HG03521 (cell line): ENCODE data around the gene ZDHHC4.
"Not testable (repeated sequence)": the region's sequence is repeated elsewhere in the genome, so short reads cannot be mapped to it uniquely, and the experiment has no call there.

ENCODE experiments used
- ATAC-seq: cut with Tn5 transposase; IDR thresholded peaks from one replicate; pipeline ENCODE4 v1.9.1; 2021; ENCODE audit warnings: mild to moderate bottlenecking, moderate library complexity; ENCODE audit not compliant: unreplicated experiment

The ZDHHC4 gene

DNA sequence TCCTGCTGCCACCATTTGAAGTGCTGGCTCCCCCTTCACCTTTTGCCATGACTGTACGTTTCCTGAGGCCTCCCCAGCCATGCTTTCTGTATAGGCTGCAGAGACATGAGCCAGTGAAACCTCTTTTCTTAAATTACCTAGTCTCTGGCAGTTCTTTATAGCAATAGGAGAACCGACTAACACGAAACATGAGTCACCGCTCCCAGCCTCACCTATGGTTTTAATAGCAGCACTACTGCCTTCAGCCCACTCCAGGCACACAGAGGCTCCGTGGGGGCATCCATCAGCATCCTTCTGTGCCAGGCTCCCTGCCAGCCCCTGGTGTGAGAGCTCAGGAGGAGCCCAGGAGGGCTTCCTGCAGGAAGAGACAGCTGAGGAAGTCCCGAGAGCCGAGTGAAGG, 54.4 kb downstream of the ZDHHC4 start:
- no peak for ATAC-seq

DNA sequence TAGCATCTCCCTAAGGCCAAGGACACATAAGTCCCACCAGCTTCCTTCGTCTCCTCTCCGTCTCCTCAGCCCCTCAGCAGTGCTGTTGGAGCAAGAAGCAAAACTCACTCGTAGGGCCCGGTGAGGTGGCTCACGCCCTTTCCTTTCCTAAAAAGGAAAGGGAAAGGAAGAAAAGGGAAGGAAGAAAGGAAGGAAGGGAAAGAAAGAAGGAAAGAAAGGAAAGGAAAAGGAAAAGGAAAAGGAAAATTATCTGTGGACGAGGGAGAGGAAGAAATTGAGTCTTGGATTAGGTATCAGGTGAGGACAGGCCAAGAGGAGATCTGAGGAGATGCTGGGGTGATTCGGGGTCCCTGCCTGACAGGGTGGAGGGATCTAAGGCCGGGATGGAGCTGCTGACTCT, 56.8 kb downstream of the ZDHHC4 start:
- ATAC-seq, result no peak

DNA sequence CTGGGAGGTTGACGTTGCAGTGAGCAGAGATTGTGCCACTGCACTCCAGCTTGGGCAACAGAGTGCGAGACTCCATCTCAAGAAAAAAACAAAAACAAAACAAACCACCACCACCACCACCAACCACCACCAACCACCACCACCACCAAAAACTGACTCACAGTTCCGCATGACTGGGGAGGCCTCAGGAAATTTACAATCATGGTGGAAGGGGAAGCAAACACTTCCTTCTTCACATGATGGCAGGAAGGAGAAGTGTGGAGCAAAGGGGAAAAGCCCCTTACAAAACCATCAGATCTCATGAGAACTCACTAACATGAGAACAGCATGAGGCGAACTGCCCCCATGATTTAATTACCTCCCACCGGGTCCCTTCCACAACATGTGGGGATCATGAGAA, 57.7 kb downstream of the ZDHHC4 start:
- ATAC-seq, result not testable (repeated sequence)

DNA sequence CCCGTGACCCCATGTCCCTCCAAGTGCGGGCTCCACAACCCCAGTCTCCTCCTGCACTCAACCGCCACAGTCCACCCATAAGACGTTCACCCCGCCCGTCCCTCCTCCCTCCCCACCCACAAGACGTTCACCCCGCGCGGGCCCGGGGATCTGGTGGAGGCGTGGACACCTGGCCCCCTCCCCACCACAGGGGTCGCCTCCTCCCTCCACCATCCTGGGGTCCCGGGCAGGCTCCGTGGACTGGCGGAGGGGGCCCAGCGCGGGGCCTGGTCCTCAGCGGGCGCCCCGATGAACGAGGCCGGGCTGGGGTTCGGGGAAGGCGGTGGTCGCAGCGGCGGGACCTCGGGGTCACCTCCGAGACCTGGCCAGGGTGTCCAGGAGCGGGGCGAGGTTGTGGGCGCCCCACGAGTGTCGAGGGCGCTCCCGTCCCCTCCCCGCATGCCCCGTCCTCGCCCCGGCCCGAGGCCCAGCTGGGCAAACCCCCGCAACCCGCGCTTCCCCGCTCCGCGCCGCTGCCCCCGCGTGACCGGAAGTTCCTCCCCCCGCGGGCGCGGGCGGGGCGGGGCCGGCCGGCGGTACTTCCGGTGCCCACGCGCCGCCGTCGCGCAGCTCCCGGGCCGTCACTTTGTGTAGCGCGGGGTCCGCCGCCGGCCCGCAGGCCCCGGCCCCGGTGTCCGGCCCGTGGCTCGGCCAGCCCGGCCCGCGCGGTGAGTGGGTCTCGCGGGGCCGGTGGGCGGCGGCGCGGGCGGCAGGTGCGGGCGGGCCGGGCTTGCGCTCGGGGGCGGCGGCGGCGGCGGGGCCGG, 59.7 kb downstream of the ZDHHC4 start, which contains the start of gene ZNF316:
ZNF316 (plus strand) TSS at position 578 of the 803 bp plus-strand sequence. CDS start 5,092 bp downstream, outside the sequence.
- ATAC-seq, result peak; percentile 57

DNA sequence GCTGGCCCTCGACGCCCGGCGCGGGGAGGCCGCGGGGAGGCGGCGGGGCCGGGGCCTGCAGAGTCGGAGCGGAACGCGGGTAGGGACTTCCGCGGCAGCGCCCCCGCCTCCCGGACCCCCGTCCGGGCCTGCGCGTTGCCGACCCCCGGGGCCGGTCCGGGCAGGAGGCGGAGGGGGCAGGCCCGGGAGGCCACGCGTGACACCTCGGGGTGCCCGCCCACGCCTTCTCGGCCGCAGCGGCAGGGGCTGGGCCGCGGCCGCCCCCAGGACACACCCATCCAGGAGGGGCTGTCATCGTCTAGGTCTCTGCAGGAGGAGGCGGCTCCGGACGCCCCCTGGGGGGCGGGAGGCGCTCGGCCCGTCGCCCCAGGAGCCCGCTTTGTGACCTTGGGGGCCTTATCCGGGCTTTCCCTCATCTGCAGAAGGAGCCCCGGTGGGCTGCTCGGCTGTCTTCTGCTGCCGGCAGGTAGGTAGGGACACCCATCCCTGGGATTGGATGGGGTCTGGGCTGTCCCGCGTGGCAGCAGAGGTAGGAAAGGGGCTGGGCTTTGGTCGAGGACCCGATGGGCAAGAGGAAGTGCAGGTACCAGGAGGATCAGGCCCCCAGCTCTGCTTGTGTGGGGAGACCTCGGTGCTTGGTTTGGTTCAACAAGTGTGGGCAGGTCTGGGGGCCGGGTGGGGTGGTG, 60.4 kb downstream of the ZDHHC4 start:
- ATAC-seq, result peak; percentile 80
